ENCODE data around the gene ALG5.
A peak's percentile ranks its signal among the peaks of the same experiment; 100 is the strongest.

Gene ALG5, protein sequence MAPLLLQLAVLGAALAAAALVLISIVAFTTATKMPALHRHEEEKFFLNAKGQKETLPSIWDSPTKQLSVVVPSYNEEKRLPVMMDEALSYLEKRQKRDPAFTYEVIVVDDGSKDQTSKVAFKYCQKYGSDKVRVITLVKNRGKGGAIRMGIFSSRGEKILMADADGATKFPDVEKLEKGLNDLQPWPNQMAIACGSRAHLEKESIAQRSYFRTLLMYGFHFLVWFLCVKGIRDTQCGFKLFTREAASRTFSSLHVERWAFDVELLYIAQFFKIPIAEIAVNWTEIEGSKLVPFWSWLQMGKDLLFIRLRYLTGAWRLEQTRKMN

DNA sequence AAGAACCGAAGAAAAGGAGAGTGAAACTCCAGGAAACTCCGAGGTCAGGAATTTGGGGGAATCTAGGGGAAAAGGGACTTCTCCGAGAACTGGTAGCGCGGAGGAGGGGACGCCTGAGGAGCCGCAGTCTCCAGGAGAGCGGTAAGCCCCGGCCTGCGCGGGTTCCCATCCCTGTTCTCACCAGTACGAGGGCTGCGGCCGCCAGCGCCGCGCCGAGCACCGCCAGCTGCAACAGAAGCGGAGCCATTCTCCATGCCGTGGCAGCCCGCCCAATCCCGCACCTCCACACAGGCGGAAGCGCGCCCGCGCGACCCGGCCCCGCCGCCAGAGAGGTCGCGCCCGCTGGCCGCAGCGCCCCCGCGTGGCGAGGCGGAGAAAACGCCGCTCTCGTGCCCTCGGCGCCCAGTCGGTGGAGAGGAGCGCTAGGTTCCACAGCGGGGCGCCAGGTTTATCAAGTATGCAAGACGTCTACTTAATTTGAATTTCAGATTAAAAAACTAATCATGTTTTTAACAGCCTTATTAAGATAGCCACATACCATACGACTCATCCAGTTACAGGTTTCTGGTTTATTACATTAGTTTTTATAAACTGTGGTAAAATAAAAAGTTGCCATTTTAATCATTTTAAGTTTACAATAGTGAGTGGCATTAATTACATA, at the start of gene ALG5:
TSS of gene ALG5 (minus strand) at position 287 of the 661 bp plus-strand sequence. CDS start at position 247, 40 bp downstream.
- peak; percentile 91 for DNase-seq

DNA sequence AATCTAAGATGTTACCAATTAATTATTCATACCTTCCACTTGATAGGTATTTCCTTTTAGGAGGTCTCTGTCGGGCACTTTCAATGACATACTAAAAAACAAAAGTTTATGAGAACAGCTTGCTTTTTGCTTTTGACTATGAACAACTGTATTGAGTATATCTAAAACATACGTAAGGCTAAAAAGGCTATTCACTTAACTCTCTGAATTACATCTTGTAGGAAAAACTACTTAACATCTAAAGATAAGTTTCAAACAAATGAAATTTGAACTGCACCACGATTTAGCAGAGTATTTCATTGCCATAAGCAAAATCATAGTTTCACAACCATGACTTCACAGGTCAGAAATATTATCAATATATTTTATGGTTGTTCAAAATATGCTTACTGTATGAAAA, 48.7 kb upstream of the ALG5 start:
- no peak for DNase-seq

- no peak for DNase-seq
Measured at GRCh38 chr13:37047032-37047431, 47.9 kb upstream of the ALG5 start.

DNA sequence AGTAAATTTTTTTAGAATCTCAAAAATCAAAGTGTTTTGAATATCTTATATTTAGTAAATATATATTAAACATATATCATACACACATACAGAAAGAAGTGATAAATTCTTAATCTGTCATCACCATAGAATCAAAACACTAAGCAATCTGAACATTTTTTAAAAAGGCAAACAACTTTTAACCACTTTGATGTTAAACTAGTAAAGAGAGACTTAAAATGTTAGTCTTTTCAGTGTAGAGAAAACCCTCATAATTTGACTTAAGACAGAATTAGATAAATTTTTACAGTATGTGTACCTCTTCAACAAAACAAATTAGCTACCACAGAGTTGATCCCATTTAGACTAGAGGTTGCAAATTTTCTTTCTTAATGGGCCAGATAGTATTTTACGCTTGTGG, 46.9 kb upstream of the ALG5 start:
- DNase-seq = no peak

GRCh38 chr13:37040789-37041188, 41.6 kb upstream of the ALG5 start:
- no peak for DNase-seq

- DNase-seq = no peak
Measured at GRCh38 chr13:37039896-37040295, 40.8 kb upstream of the ALG5 start.

DNA sequence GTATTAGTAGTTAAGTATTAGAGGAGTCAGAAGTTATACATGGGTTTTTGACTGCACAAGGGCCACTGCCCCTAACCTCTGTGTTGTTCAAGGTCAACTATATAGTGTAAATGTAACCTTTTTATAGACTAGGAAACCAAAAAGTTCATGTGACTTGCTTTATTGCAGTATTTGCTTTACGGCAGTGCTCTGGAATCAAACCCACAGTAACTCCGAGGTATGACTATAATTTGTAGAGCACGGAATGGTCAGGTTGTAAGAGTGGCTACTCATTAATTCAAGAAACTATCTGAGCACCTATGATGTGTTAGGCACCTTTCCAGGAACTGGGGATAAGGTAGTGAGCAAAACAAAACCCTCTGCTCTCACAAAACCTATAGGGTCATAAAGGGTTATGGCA, 38.1 kb upstream of the ALG5 start:
- DNase-seq = no peak

DNA sequence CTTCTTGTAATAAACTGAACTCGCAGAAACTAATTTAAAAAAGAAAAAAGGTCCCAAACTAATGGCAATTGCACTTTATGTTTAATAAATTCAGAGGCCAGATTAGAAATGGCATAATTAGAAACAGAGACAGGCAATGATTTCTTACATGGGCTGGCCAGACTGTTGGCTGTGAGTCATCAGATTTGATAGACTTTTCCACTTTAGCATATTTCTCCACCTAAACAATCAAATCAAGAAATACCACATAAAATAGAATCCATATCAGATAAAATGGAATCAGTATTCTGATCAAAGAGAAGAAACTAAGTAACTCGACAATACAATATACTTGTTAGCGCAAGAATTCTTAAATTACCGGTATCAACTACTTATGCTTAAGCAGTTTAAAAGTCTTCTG, 30.5 kb upstream of the ALG5 start:
- DNase-seq = no peak

- DNase-seq = no peak
Measured at GRCh38 chr13:37027639-37028038, 28.5 kb upstream of the ALG5 start.

- DNase-seq = no peak
Measured at GRCh38 chr13:37026771-37027170, 27.6 kb upstream of the ALG5 start.

DNA sequence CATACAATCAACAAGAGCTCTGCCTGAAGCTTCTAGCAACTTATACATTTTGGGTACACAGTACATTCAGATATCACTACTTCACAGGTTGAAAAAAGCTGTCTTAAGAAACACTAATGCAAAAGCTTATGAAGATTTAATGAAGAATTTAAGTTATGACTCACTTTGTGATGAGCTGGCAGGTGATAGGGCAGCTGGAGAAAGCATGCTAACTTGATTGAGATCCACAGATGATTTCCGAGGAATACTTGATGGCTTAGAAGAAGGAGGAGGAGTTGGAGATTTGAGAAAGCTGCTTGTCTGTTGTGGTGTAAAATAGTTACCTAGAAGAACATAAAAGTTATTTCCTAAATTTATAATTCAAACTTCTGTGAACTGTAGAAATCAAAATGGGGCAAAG, 24.7 kb upstream of the ALG5 start:
- DNase-seq = no peak

GRCh38 chr13:37014609-37015008, 15.5 kb upstream of the ALG5 start:
- no peak for DNase-seq

GRCh38 chr13:37011788-37012187, 12.6 kb upstream of the ALG5 start:
- no peak for DNase-seq

- DNase-seq = no peak
Measured at GRCh38 chr13:37011002-37011401, 11.9 kb upstream of the ALG5 start.

DNA sequence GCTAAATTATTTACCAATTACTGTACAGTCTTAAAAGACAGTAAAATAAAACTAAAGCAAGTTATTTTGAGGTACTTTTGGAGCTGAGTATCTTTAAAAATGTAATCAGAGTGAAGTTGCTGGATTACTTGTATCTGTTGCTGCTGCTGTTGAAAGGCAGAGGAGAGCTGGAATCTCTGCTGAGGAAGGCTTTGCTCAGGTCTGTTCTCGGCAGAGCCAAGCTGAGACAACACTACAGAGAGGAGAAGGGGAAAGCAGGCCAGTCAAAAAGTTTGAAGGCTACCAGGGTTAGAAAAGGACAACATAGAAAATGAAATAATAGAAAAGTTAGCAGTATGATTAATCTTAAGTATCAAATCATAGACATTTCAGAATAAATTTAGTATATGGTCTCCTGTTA, 11.3 kb upstream of the ALG5 start:
- no peak for DNase-seq

DNA sequence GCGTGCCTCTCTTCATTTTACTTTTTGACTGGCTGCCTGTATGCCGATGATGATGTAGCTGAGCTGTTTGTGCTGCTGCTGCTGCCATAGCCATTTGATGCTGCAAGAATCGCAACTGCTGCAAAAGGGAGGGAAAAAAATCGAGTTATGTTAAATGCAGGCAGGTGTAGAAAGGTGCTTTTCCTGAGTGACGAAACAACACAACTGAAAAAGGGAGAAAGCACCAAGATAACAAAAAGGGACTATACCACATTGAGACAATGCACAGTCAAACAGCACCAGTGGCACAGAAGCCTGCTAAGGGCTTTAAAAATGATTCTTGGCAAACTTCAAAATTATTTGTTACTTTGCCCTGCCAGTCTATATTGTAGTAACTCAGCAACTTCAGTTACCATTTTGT, 10.6 kb upstream of the ALG5 start:
- DNase-seq = no peak

DNA sequence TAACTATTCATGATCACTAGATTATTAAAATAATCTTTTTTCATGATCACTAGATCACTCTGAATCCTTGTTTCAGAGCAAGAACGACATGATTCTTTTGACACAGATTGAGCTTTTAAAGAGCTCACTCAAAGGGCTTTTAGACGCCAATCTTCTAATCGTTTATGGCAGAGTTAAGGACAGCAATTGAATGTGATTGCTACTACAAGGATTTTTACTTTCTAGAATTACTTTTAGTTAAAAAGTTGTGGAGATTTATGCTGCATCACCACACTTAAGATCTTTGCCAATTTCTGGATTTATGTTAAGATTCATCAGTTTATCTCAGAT, 2.7 kb upstream of the ALG5 start:
- DNase-seq = no peak

GRCh38 chr13:36998624-36999041, 507 bp downstream of the ALG5 start:
- DNase-seq = peak; percentile 36

DNA sequence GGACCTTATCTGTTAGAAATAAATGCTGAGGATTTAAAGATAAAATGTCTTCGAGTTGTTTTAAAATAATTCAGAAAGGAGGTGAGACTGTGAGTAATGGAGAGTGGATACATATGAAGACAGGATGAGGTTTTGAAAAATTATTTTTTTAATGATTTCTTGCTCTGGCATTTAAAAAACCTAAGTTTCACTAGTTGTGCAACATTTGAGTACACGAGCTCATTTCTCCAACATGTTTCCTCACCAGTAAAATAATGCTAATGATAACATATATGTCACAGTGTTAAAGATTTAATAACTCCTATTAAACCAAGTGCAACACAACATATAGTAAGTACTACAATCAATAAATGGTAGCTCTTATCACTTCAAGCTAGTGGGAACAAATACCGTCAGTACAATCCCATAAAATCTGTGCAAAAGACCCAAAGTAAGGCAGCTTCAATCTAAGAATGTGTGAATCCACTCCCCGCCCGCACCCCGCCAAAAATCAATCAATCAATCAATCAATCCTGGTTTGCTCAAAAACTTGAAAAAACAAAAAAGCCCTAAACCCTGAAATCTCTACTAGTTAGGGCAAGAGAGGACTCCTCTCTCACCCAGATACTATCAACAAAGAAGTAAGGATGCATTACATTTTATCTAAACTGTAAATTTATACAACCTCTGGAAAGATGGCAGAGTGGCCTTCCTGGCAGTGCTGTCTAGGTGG, 1.3 kb downstream of the ALG5 start:
- no peak for DNase-seq

DNA sequence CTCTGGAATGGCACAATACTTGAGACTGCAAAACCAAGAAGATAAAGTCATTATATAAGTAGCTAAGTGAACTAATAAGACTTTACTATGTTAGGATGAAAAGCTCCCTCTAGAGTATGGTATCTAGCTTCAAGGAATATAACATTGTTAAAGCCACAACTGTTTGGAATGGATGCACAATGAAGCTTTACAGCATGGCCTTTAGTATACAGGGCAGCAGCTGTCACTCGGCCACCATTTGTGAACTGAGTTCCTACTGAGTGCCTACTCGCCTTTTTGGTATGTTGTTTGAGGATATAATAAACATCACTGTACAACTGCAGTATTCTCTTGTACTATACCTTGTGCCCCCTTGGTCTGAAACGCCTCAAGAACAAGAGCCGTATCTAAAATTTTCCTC, 6.8 kb downstream of the ALG5 start:
- no peak for DNase-seq

- DNase-seq = no peak
Measured at GRCh38 chr13:36986462-36987240, 12.5 kb downstream of the ALG5 start.

DNA sequence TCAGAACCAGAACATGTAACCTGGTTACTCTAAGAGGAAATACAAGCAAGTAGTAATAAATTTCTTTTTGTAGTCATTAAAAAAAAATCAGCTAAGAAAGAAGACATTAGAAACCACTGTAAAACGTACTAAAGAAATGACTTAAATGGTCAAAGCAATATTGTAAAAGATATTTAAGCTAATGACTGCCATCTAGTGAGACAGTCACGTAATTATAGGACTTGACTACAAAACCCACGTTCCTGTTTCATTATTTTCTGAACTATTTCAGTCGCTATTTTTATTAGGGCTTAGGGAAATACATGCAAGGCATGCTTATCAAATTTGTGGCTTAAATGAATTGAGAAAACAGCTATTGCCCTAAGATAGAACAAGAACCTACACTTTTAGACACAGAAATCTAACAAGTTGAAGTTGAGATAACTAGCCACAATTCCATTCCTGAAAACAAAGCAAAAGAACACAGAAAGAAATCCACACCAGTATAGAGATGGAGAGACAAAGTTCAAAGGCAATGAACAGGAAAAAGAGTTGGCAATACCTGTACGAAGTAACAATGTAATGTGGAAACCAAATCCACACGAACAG, 17.9 kb downstream of the ALG5 start:
- peak; percentile 16 for DNase-seq

All from NCI-H345 (cell line).